Heart left ventricle (tissue), 13 donors: Measurements from ENCODE around the gene KRT80.
"Not testable (repeated sequence)": the region's sequence is repeated elsewhere in the genome, so short reads cannot be mapped to it uniquely, and the experiment has no call there.

Experiments used
- CTCF ChIP-seq, 12 donors: fragments of 200-600 bp; sonication (generic) in 4 of 12; IDR thresholded peaks; one replicate each; pipeline versions ENCODE4 v1.5.0 to v1.8.0; 2018 to 2022; ENCODE audit warnings: antibody characterized with exemption in 12 of 12, mild to moderate bottlenecking in 5 of 12
- POLR2A ChIP-seq, 2 donors: fragments of 450-650 bp; IDR thresholded peaks; one replicate each; pipeline ENCODE4 v1.6.1; 2017; ENCODE audit warnings: antibody characterized with exemption in 2 of 2, mild to moderate bottlenecking in 2 of 2, moderate library complexity in 2 of 2
- donor health status: ischemic (EF 13 %, LVEDD 7.1; RV severe dilation, severe dysfunction).
- donor health status: DM: no; HTN: yes; CAD: no.
- donor health status: DM: no; HTN: no; CAD: no.
- donor health status: ischemic (EF 25% LVEDD 6.9; RV normal size, moderate dysfunction).
- donor health status: ischemic (EF 25% LVEDD 5.7; RV mildly dilated, moderate dysfunction).
- donor health status: ischemic (EF 35%, LVEDD 5.7; RV mildly dilated, moderate dysfunction).
- donor health status: nonischemic (EF 11% LVEDD 7.7; RV severe dilation, severe dysfunction).
- donor health status: DM: yes; HTN: yes; CAD: no.
- donor health status: PGD.
- donor health status: ischemic (EF 29% LVEDD 5.4; RV normal size, mild dysfunction).
- donor health status: nonischemic (EF 23%, LVEDD 6.1; RV moderate dilation, normal function).

GRCh38 chr12:52240247-52240646 lies 48.4 kb upstream of the KRT80 start:
- not testable (repeated sequence) for TF ChIP-seq POLR2A, CTCF (IDR thresholded peaks at IDR 0.05)
